Measurements from ENCODE around the gene TMEM190. TPM values are rescaled to one million over a fixed set of nuclear protein-coding genes. Genes with fewer than 3 reads are reported as not detected.
"Not testable (repeated sequence)": the region's sequence is repeated elsewhere in the genome, so short reads cannot be mapped to it uniquely, and the experiment has no call there.

The TMEM190 gene
- not detected for polyA plus RNA-seq

DNA sequence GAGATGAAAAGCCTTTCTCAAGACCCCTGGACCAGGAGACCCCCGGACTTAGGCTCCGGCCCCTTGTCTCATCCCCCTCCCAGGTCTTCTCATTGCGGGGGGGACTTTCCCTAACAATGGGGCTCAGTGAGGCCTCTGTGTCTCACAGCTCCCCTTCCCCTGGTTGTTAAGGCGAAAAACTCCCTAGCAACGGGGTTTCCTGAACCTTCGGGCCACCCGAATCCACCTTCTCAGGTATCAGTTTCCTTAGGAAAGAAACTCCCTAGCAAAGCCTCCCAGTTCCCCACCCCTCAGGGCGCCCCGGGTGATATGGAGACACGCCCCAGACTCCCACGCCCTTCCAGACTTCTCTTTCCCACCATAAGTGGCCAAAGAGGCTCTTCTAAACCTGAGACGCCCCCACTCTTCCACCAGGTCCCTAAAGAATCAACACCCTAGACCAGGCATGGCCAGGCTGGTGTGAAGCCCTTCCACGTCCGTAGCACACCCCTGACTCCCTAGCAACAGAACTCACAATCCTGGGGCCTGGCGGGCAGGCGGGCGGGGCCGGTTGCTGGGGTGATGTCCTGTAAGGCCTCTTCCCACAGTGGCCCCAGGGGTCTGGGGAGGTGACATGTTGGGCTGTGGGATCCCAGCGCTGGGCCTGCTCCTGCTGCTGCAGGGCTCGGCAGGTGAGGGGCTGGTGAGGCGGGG is at the start of gene TMEM190:
TMEM190 (plus strand) TSS at position 586 of the 693 bp plus-strand sequence; CDS start at position 614, 28 bp downstream.
- Histone ChIP-seq H3K4me1 (ENCODE audit: control insufficient read depth in 2 of 2, insufficient read depth in 2 of 2, low read length in 1 of 2) (peaks cover 0 to 7% of the 10 kb centered on the region in 2 donors), H3K27ac (ENCODE audit: low read depth in 2 of 2, low read length in 1 of 2) (no peak within 1 kb of the TSS), H3K27me3 (ENCODE audit: control insufficient read depth in 1 of 2, insufficient read depth in 2 of 2, low read length in 2 of 2) (peaks cover 0 to 11% of the 10 kb centered on the region in 2 donors), H3K9me3 (ENCODE audit: control insufficient read depth in 2 of 2, insufficient read depth in 1 of 2, low read depth in 1 of 2, low read length in 1 of 2) (no peaks in the 10 kb centered on the region), H3K4me3 (ENCODE audit: low read depth in 1 of 2, low read length in 2 of 2) (no peak within 1 kb of the TSS), H3K36me3 (ENCODE audit: control insufficient read depth in 2 of 2, insufficient read depth in 2 of 2, low read length in 1 of 2) (no peaks in the 10 kb centered on the region)
- WGBS, 2 donors, result 41 to 46% methylated on average over 21 of the region's 21 CpGs

DNA sequence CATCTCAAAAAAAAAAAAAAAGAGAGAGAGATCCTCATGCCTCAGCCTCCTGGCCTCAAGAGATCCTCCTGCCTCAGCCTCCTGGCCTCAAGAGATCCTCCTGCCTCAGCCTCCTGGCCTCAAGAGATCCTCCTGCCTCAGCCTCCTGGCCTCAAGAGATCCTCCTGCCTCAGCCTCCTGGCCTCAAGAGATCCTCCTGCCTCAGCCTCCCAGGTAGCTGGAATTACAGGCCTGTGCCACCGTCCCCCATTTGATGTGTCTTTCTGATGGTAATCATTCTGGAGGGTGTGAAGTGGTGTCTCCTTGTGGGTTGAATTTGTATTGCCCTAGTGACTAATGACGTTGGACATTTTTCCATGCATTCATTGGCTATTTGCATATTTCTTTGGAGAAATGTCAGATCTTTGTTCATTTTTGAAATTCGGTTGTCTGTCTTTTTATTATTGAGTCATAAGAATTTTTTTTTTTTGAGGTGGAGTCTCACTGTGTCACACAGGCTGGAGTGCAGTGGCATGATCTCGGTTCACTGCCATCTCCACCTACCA is 47.8 kb upstream of the TMEM190 start:
- H3K4me3 ChIP-seq (ENCODE audit: low read depth in 1 of 2, low read length in 2 of 2); H3K9me3 ChIP-seq (ENCODE audit: control insufficient read depth in 2 of 2, insufficient read depth in 1 of 2, low read depth in 1 of 2, low read length in 1 of 2); H3K27me3 ChIP-seq (ENCODE audit: control insufficient read depth in 1 of 2, insufficient read depth in 2 of 2, low read length in 2 of 2); H3K36me3 ChIP-seq (ENCODE audit: control insufficient read depth in 2 of 2, insufficient read depth in 2 of 2, low read length in 1 of 2); H3K27ac ChIP-seq (ENCODE audit: low read depth in 2 of 2, low read length in 1 of 2); H3K4me1 ChIP-seq (ENCODE audit: control insufficient read depth in 2 of 2, insufficient read depth in 2 of 2, low read length in 1 of 2): not testable (repeated sequence)
- 64 to 68% methylated on average over 4 of the region's 4 CpGs for WGBS, 2 donors

DNA sequence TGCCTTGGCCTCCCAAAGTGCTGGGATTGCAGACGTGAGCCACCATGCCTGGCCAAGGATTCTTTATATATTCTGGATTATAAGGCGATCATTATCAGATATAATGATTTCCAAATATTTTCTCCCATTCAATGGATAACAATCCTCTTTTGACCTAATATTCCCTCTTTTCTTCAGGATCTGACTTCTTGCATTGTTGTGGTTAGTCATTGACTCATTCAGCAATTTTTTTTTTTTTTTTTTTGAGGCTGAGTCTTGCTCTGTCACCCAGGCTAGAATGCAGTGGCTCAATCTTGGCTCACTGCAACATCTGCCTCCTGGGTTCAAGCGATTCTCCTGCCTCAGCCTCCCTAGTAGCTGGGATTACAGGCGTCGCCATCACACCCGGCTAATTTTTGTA is 46.8 kb upstream of the TMEM190 start:
- not testable (repeated sequence) for H3K4me1 ChIP-seq (ENCODE audit: control insufficient read depth in 2 of 2, insufficient read depth in 2 of 2, low read length in 1 of 2); H3K27ac ChIP-seq (ENCODE audit: low read depth in 2 of 2, low read length in 1 of 2); H3K36me3 ChIP-seq (ENCODE audit: control insufficient read depth in 2 of 2, insufficient read depth in 2 of 2, low read length in 1 of 2); H3K27me3 ChIP-seq (ENCODE audit: control insufficient read depth in 1 of 2, insufficient read depth in 2 of 2, low read length in 2 of 2); H3K4me3 ChIP-seq (ENCODE audit: low read depth in 1 of 2, low read length in 2 of 2); H3K9me3 ChIP-seq (ENCODE audit: control insufficient read depth in 2 of 2, insufficient read depth in 1 of 2, low read depth in 1 of 2, low read length in 1 of 2)
- 87 to 91% methylated on average over 6 of the region's 6 CpGs for WGBS, 2 donors

DNA sequence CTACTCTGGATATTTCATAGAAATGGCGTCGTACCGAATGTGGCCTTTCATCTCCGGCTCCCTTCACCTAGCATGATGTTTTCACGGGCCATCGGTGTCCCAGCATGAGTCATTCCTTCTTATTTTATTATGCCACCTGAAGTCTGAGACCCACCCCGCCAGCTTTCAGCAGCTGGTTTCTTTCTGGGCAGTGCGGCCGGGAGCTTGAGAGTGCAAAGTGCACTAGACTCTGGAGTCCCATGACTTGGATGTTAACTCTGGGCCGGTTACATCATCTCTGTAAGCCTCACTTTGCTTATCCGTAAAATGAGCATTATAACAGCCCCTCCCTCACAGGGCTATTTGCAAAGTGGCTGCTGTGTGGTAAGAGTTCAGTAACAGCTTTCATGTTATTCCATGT is 42.8 kb upstream of the TMEM190 start:
- Histone ChIP-seq H3K4me1 (ENCODE audit: control insufficient read depth in 2 of 2, insufficient read depth in 2 of 2, low read length in 1 of 2) (peaks cover 0 to 3% of the 10 kb centered on the region in 2 donors), H3K27me3 (ENCODE audit: control insufficient read depth in 1 of 2, insufficient read depth in 2 of 2, low read length in 2 of 2) (no peaks in the 10 kb centered on the region), H3K9me3 (ENCODE audit: control insufficient read depth in 2 of 2, insufficient read depth in 1 of 2, low read depth in 1 of 2, low read length in 1 of 2) (no peaks in the 10 kb centered on the region), H3K36me3 (ENCODE audit: control insufficient read depth in 2 of 2, insufficient read depth in 2 of 2, low read length in 1 of 2) (no peaks in the 10 kb centered on the region), H3K27ac (ENCODE audit: low read depth in 2 of 2, low read length in 1 of 2) (no peak overlapping the region), H3K4me3 (ENCODE audit: low read depth in 1 of 2, low read length in 2 of 2) (no peak overlapping the region)
- 72 to 78% methylated on average over 11 of the region's 11 CpGs for WGBS, 2 donors

DNA sequence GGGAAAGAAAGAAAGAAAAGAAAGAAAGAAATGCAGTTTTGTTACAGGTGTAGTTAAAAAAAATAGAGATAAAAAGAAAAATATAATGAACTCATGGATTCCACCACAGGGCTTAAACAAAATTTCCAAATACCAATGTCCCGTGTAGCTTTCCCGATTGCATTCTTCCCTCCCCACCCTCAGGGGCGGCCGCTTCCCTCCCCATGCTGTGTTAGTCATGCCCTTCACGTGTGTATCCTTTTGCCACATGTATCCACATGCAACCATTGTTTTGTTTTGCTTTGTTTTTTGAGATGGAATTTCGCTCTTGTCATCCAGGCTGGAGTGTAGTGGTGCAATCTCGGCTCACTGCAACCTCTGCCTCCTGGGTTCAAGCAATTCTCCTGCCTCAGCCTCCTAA is 40.5 kb upstream of the TMEM190 start:
- no peak overlapping the region for H3K27ac ChIP-seq (ENCODE audit: low read depth in 2 of 2, low read length in 1 of 2)
- H3K4me3 ChIP-seq (ENCODE audit: low read depth in 1 of 2, low read length in 2 of 2), result no peak overlapping the region
- H3K9me3 ChIP-seq (ENCODE audit: control insufficient read depth in 2 of 2, insufficient read depth in 1 of 2, low read depth in 1 of 2, low read length in 1 of 2), result no peaks in the 10 kb centered on the region
- WGBS, 2 donors, result 51 to 62% methylated on average over 7 of the region's 7 CpGs
- no peaks in the 10 kb centered on the region for H3K27me3 ChIP-seq (ENCODE audit: control insufficient read depth in 1 of 2, insufficient read depth in 2 of 2, low read length in 2 of 2)
- H3K4me1 ChIP-seq (ENCODE audit: control insufficient read depth in 2 of 2, insufficient read depth in 2 of 2, low read length in 1 of 2), result peaks cover 2 to 11% of the 10 kb centered on the region in 2 donors
- H3K36me3 ChIP-seq (ENCODE audit: control insufficient read depth in 2 of 2, insufficient read depth in 2 of 2, low read length in 1 of 2), result no peaks in the 10 kb centered on the region

DNA sequence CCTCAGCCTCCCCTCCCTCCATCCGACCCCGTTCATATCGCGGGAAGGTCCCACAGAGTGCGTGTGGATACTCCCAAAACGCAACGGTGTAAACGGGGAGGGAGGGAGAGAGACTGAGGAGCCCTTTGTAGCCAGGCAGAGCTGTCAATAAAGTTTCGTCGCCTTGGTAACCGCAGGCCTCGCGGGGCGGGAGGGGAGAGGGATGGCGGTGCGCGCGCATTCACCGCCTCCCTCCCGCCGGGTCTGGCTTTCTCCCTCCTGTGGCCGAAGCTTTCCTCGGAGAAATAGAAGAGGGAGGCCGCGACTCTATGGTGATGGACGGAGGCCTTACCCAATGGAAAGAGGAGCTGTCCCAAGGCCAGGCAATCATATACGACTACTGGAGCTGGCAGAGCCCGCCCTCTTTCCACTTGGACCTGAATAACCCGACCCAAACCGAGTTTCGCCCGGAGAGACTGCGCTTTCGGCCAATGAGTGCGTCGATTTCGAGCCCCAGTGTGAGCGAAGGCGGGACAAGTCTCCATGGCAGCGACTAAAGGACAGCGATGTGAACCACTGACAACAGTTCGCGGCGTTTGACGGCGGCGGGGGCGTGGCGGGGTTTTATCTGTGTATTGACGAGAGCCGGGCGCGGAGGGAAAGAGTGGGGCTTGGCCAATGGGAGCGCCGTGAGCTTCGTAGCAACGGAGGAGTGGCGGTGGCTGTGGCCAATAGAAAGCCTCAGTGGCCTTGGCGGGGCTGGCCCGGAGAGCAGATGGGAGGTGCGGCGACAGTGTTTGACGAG is 37.3 kb upstream of the TMEM190 start, which contains the start of gene KMT5C:
KMT5C (plus strand) TSS at position 772 of the 784 bp plus-strand sequence. CDS start 2,061 bp downstream, outside the sequence.
- Histone ChIP-seq H3K36me3 (ENCODE audit: control insufficient read depth in 2 of 2, insufficient read depth in 2 of 2, low read length in 1 of 2) (peaks cover 0 to 8% of the 10 kb centered on the region in 2 donors), H3K27me3 (ENCODE audit: control insufficient read depth in 1 of 2, insufficient read depth in 2 of 2, low read length in 2 of 2) (no peaks in the 10 kb centered on the region), H3K4me1 (ENCODE audit: control insufficient read depth in 2 of 2, insufficient read depth in 2 of 2, low read length in 1 of 2) (peaks cover 2 to 15% of the 10 kb centered on the region in 2 donors), H3K9me3 (ENCODE audit: control insufficient read depth in 2 of 2, insufficient read depth in 1 of 2, low read depth in 1 of 2, low read length in 1 of 2) (no peaks in the 10 kb centered on the region), H3K4me3 (ENCODE audit: low read depth in 1 of 2, low read length in 2 of 2) (peak within 1 kb of the TSS; percentile 61 to 65), H3K27ac (ENCODE audit: low read depth in 2 of 2, low read length in 1 of 2) (peak within 1 kb of the TSS; percentile 92 to 98)
- WGBS, 2 donors, result 0% methylated on average over 57 to 63 of the region's 63 CpGs

DNA sequence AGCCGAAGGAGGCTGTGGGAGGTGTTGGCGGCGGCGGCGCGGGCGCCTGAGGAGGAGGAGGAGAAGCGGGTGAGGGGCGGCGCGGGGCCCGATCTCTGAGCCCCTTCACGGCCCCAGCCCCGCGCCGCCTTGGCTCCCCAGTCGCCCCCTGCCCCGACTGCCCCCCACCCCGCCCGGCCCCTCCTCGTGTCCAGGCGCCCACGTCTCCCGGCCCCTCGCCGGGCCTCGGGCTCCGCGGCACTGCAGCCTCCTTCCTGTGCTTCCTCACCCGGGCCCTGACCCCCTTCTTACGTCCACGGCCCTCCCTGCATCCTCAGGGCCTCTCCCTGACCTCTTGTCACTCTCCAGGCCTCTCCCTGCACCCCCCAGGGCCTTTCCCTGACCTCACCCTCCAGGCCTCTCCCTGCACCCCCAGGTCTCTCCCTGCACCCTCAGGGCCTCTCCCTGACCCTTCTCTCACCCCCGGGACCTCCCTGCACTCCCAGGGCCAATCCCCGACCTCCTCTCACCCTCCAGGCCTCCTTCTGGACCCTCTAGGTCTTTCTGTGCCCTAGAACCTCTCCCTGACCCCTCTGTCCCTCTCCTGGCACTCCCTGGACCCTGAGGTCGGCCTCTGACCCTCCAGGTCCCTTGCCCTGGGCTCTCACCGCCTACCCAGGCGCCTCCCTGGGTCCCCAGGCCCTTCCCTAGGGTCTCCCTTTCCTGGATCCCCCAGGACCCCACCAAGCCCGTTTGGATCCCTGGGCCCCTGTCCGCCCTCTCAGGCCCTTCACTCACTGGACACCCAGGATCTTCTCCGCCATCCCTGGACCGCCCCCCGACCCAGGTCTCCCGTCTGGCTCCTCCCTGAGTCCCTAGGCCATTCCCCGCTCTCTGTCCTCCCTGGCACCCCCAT is 36.5 kb upstream of the TMEM190 start:
- Histone ChIP-seq H3K36me3 (ENCODE audit: control insufficient read depth in 2 of 2, insufficient read depth in 2 of 2, low read length in 1 of 2) (peaks cover 0 to 8% of the 10 kb centered on the region in 2 donors), H3K4me3 (ENCODE audit: low read depth in 1 of 2, low read length in 2 of 2) (peak overlapping the region; percentile 61 to 65), H3K27ac (ENCODE audit: low read depth in 2 of 2, low read length in 1 of 2) (peak overlapping the region; percentile 67 to 83), H3K27me3 (ENCODE audit: control insufficient read depth in 1 of 2, insufficient read depth in 2 of 2, low read length in 2 of 2) (no peaks in the 10 kb centered on the region), H3K9me3 (ENCODE audit: control insufficient read depth in 2 of 2, insufficient read depth in 1 of 2, low read depth in 1 of 2, low read length in 1 of 2) (no peaks in the 10 kb centered on the region), H3K4me1 (ENCODE audit: control insufficient read depth in 2 of 2, insufficient read depth in 2 of 2, low read length in 1 of 2) (peaks cover 4 to 16% of the 10 kb centered on the region in 2 donors)
- WGBS, 2 donors, result 3 to 10% methylated on average over 12 to 44 of the region's 44 CpGs

DNA sequence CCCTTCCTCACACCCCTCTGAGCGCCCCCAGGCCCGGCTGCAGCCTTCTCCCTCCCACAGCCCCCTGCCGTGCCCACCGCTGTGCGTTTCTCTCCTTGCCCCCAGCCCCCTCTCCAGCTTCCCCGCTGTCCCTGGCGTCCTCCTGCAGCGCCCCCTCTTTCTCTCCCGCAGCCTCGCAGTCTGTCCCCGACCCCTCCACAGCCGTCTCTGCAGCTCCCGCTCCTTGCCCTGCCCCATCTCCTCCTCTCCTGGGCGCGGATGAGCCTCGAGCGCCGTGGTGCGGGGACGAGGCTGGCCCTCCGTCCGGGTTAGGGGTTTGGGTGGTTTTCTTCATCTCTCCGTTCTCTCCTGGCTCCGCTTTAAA is 35.9 kb upstream of the TMEM190 start:
- no peaks in the 10 kb centered on the region for H3K9me3 ChIP-seq (ENCODE audit: control insufficient read depth in 2 of 2, insufficient read depth in 1 of 2, low read depth in 1 of 2, low read length in 1 of 2)
- no peak overlapping the region for H3K27ac ChIP-seq (ENCODE audit: low read depth in 2 of 2, low read length in 1 of 2)
- 2 to 4% methylated on average over 21 to 24 of the region's 24 CpGs for WGBS, 2 donors
- H3K4me1 ChIP-seq (ENCODE audit: control insufficient read depth in 2 of 2, insufficient read depth in 2 of 2, low read length in 1 of 2), result peaks cover 4 to 22% of the 10 kb centered on the region in 2 donors
- peaks cover 0 to 8% of the 10 kb centered on the region in 2 donors for H3K36me3 ChIP-seq (ENCODE audit: control insufficient read depth in 2 of 2, insufficient read depth in 2 of 2, low read length in 1 of 2)
- no peaks in the 10 kb centered on the region for H3K27me3 ChIP-seq (ENCODE audit: control insufficient read depth in 1 of 2, insufficient read depth in 2 of 2, low read length in 2 of 2)
- H3K4me3 ChIP-seq (ENCODE audit: low read depth in 1 of 2, low read length in 2 of 2), result peak overlapping the region; percentile 61 to 65

DNA sequence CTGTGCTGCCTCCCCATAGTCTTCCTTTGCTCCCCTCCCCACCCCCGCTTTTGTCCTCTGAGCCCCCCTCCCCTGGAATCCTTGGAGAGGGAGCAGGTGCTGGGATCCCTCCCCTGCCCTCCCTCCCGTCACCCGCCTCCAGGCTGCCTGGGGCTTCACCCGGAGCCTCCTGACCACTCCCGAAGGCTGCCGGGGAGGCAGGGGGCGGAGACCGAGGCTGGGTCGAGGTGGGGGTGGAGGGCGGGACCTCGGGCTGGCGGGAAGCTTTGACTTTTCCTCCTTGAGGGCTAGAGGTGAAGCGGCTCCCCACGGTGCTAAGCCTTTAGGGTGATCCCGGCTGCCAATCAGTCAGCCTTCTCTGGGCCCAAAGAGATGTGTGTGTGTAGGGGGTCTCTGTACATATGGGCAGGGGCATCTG is 35.4 kb upstream of the TMEM190 start:
- Histone ChIP-seq H3K9me3 (ENCODE audit: control insufficient read depth in 2 of 2, insufficient read depth in 1 of 2, low read depth in 1 of 2, low read length in 1 of 2) (no peaks in the 10 kb centered on the region), H3K27ac (ENCODE audit: low read depth in 2 of 2, low read length in 1 of 2) (no peak overlapping the region), H3K27me3 (ENCODE audit: control insufficient read depth in 1 of 2, insufficient read depth in 2 of 2, low read length in 2 of 2) (no peaks in the 10 kb centered on the region), H3K4me1 (ENCODE audit: control insufficient read depth in 2 of 2, insufficient read depth in 2 of 2, low read length in 1 of 2) (peaks cover 4 to 23% of the 10 kb centered on the region in 2 donors), H3K4me3 (ENCODE audit: low read depth in 1 of 2, low read length in 2 of 2) (peak overlapping the region in 1 of 2 donors; percentile 65), H3K36me3 (ENCODE audit: control insufficient read depth in 2 of 2, insufficient read depth in 2 of 2, low read length in 1 of 2) (peaks cover 0 to 8% of the 10 kb centered on the region in 2 donors)
- 2 to 4% methylated on average over 15 of the region's 15 CpGs for WGBS, 2 donors
